Ascending aorta (tissue), 2 donors: ENCODE data around the gene SERINC5. TPM values are rescaled to one million over a fixed set of nuclear protein-coding genes. Genes with fewer than 3 reads are reported as not detected.
"Not testable (repeated sequence)": the region's sequence is repeated elsewhere in the genome, so short reads cannot be mapped to it uniquely, and the experiment has no call there.

ENCODE experiments used
- DNase-seq, 2 donors: peaks; one replicate each; pipeline ENCODE4 v3.0.0-alpha.2; 2019; ENCODE audit warnings: low spot score in 2 of 2
- H3K27ac ChIP-seq, 2 donors: fragments of 200-600 bp; sonication (generic); one replicate each; pipeline ENCODE4 v1.5.1; 2016 to 2017; ENCODE audit warnings: mild to moderate bottlenecking in 1 of 2
- H3K27me3 ChIP-seq: fragments of 200-600 bp; sonication (generic); one replicate; pipeline ENCODE4 v1.5.1; 2017
- H3K36me3 ChIP-seq, 2 donors: fragments of 200-600 bp; sonication (generic); one replicate each; pipeline ENCODE4 v1.5.1; 2016
- H3K4me1 ChIP-seq, 2 donors: fragments of 200-600 bp; sonication (generic); one replicate each; pipeline ENCODE4 v1.5.1; 2016 to 2017; ENCODE audit warnings: mild to moderate bottlenecking in 1 of 2
- H3K4me3 ChIP-seq, 2 donors: fragments of 200-600 bp; sonication (generic); one replicate each; pipeline ENCODE4 v1.5.1; 2016 to 2017; ENCODE audit warnings: mild to moderate bottlenecking in 1 of 2
- H3K9me3 ChIP-seq, 2 donors: fragments of 200-600 bp; sonication (generic); one replicate each; pipeline ENCODE4 v1.5.1; 2016
- intact Hi-C: fragments of 100-400 bp; cut with DNase I; formaldehyde crosslinking; loops from one replicate; pipeline ENCODE4 v1.15.1; 2023
- total RNA-seq: library from RNA; depleted of rRNA; stranded (reverse); fragments of >200 nt; gene quantifications from one replicate; pipeline ENCODE4 v1.1.0, GENCODE V29; 2016
- TF ChIP-seq, protein P1 (sequence below), 3 experiments: fragments of 200-600 bp in 2 of 3; fragments of 450-650 bp in 1 of 3; sonication (generic) in 2 of 3; IDR thresholded peaks; one replicate each; pipeline ENCODE4 v1.5.1; 2016 to 2019; ENCODE audit warnings: antibody characterized with exemption in 3 of 3, mild to moderate bottlenecking in 1 of 3, moderate library complexity in 1 of 3

SERINC5 gene
- total RNA-seq, result 3.4 TPM

DNA sequence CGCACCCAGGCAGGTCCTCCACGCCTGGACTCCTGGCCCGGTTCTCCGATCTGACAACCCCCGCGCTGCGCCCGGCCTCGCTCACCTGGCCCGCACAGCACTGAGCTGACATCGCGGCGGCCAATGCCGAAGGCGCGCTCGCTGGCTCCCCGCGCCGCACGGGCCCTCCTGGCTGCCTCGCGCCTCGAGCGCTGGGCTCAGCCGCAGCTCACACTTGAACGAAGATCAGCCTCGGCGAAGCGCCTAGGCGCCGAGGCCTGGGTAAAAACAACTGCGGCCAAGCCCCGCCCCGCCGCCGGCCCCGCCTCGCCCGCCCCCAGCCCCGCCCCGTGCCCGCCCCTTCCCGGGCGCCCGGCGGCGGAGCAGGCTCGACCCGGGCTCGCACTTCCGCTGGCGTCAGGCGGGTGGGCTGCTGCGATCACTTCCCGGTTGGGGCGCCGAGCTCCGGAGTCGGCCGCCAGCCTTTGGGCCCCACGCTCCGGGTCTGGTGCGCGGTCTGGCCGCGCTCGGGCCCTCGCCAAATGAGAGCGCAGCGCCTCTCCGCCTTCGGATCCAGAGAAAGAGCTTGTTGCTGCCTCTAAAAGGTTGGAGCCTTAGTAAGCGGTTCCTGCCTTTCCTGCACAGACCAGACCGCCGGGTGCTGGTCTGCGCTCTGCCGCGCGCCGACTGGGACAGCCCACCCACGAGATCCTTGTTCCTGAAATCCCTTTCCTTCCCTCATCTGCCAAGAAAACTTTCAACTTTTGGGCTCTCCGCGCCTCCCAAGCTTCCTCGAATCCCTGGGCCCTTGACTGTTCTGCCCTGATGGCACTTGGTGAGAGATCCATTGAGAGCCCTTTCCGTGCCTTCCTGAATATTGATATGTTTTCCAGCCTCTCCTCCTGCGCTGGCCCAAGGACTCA, at the start of gene SERINC5:
TSS of gene SERINC5 (minus strand) at position 238 of the 902 bp plus-strand sequence. CDS start at position 112, 126 bp downstream.
- peak within 1 kb of the TSS; percentile 77 to 84 for H3K4me3 ChIP-seq
- no peaks in the 10 kb centered on the region for H3K9me3 ChIP-seq
- intact Hi-C loops, result loop anchor here (1.0 to 10.0 kb wide), 6 partner anchors 9 to 741 kb away; partner anchors contain the start of genes HOMER1 and ZFYVE16
- peaks cover 0 to 5% of the 10 kb centered on the region in 2 donors for H3K4me1 ChIP-seq
- DNase-seq, result peak; percentile 41 to 92
- TF ChIP-seq, protein P1, sequence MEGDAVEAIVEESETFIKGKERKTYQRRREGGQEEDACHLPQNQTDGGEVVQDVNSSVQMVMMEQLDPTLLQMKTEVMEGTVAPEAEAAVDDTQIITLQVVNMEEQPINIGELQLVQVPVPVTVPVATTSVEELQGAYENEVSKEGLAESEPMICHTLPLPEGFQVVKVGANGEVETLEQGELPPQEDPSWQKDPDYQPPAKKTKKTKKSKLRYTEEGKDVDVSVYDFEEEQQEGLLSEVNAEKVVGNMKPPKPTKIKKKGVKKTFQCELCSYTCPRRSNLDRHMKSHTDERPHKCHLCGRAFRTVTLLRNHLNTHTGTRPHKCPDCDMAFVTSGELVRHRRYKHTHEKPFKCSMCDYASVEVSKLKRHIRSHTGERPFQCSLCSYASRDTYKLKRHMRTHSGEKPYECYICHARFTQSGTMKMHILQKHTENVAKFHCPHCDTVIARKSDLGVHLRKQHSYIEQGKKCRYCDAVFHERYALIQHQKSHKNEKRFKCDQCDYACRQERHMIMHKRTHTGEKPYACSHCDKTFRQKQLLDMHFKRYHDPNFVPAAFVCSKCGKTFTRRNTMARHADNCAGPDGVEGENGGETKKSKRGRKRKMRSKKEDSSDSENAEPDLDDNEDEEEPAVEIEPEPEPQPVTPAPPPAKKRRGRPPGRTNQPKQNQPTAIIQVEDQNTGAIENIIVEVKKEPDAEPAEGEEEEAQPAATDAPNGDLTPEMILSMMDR (IDR thresholded peaks at IDR 0.05), result no peak
- H3K36me3 ChIP-seq, result no peaks in the 10 kb centered on the region
- H3K27ac ChIP-seq, result peak within 1 kb of the TSS; percentile 93 to 96
- no peaks in the 10 kb centered on the region for H3K27me3 ChIP-seq

DNA sequence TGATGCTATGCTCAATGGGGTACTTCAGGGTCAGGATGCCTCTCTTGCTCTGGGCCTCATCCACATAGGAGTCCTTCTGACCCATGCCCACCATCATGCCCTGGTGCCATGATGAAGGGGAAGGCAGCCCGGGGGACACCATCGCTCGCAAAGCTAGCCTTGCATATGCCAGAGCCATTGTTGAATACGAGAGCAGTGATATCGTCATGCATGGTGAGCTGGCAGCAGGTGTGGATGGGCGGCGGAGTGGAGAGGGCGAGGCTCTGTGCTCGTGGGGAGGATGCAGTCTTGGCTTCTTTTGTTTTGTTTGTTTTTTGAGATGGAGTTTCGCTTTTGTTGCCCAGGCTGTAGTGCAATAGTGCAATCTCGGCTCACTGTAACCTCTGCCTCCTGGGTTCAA, 46.8 kb upstream of the SERINC5 start:
- TF ChIP-seq, protein P1 (IDR thresholded peaks at IDR 0.05), result no peak
- Histone ChIP-seq H3K27ac (no peak overlapping the region), H3K36me3 (no peaks in the 10 kb centered on the region), H3K4me1 (no peaks in the 10 kb centered on the region), H3K9me3 (no peaks in the 10 kb centered on the region), H3K4me3 (no peak overlapping the region), H3K27me3 (no peaks in the 10 kb centered on the region)
- intact Hi-C loops, result no loop called here
- no peak for DNase-seq

DNA sequence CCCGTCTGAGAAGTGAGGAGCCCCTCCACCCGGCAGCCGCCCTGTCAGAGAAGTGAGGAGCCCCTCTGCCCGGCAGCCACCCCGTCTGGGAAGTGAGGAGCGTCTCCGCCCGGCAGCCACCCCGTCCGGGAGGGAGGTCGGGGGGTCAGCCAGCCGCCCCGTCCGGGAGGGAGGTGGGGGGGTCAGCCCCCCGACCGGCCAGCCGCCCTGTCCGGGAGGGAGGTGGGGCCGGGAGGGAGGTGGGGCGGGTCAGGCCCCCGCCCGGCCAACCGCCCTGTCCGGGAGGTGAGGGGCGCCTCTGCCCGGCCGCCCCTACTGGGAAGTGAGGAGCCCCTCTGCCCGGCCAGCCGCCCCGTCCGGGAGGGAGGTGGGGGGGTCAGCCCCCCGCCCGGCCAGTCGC, 45.5 kb upstream of the SERINC5 start:
- H3K4me3 ChIP-seq, H3K4me1 ChIP-seq, H3K36me3 ChIP-seq, DNase-seq, H3K27me3 ChIP-seq, H3K27ac ChIP-seq, intact Hi-C loops, H3K9me3 ChIP-seq: not testable (repeated sequence)

DNA sequence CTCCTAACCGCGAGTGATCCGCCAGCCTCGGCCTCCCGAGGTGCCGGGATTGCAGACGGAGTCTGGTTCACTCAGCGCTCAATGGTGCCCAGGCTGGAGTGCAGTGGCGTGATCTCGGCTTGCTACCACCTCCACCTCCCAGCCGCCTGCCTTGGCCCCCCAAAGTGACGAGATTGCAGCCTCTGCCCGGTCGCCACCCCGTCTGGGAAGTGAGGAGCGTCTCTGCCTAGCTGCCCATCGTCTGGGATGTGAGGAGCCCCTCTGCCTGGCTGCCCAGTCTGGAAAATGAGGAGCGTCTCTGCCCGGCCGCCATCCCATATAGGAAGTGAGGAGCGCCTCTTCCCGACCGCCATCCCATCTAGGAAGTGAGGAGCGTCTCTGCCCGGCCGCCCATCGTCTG, 44.9 kb upstream of the SERINC5 start:
- H3K4me3 ChIP-seq, H3K4me1 ChIP-seq, H3K27me3 ChIP-seq, DNase-seq, intact Hi-C loops, H3K27ac ChIP-seq, H3K9me3 ChIP-seq, H3K36me3 ChIP-seq: not testable (repeated sequence)

DNA sequence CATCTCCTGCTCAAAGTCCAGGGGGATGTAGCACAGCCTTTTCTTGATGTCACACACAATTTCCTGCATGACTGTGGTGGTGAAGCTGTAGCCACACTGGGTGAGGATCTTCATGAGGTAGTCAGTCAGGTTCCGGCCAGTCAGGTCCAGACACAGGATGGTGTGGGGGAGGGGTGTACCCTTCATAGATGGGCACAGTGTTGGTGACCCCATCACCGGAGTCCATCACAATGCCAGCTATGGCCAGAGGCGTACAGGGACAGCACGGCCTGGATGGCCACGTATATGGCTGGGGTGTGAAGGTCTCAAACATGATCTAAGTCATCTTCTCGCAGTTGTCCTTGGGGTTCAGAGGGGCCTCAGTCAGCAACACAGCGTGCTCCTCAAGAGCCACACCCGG, 44.3 kb upstream of the SERINC5 start:
- Histone ChIP-seq H3K4me3 (no peak overlapping the region), H3K27ac (no peak overlapping the region), H3K27me3 (no peaks in the 10 kb centered on the region), H3K4me1 (peaks cover 0 to 2% of the 10 kb centered on the region in 2 donors), H3K36me3 (no peaks in the 10 kb centered on the region), H3K9me3 (no peaks in the 10 kb centered on the region)
- intact Hi-C loops, result no loop called here
- TF ChIP-seq, protein P1 (IDR thresholded peaks at IDR 0.05), result no peak
- no peak for DNase-seq

DNA sequence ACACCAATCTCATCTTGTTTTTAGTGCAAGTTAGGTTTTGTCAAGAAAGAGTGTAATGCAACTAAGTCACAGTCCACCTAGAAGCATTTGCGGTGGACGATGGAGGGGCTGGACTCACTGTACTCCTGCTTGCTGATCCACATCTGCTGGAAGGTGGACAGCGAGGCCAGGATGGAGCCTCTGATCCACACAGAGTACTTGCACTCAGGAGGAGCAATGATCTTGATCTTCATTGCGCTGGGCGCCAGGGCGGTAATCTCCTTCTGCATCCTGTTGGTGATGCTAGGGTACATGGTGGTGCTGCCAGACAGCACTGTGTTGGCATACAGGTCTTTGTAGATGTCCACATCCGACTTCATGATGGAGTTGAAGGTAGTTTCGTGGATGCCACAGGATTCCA, 43.8 kb upstream of the SERINC5 start:
- Histone ChIP-seq H3K36me3 (no peaks in the 10 kb centered on the region), H3K9me3 (no peaks in the 10 kb centered on the region), H3K27me3 (no peaks in the 10 kb centered on the region), H3K27ac (no peak overlapping the region), H3K4me3 (no peak overlapping the region), H3K4me1 (peaks cover 0 to 2% of the 10 kb centered on the region in 2 donors)
- no peak for DNase-seq
- TF ChIP-seq, protein P1 (IDR thresholded peaks at IDR 0.05), result no peak
- intact Hi-C loops, result no loop called here
